Suprapubic skin (tissue), 4 donors: ENCODE results near the gene UBTD2. TPM values are rescaled to one million over a fixed set of nuclear protein-coding genes. Genes with fewer than 3 reads are reported as not detected.

Experiments used
- DNase-seq, 2 donors: peaks; one replicate each; pipeline ENCODE4 v3.0.0-alpha.2; 2019; ENCODE audit warnings: low spot score in 2 of 2
- H3K27ac ChIP-seq: fragments of 200-600 bp; sonication (generic); one replicate; pipeline ENCODE4 v1.5.1; 2019
- H3K27me3 ChIP-seq: fragments of 200-600 bp; sonication (generic); one replicate; pipeline ENCODE4 v1.5.1; 2019
- H3K36me3 ChIP-seq: fragments of 200-600 bp; sonication (generic); one replicate; pipeline ENCODE4 v1.5.1; 2019
- H3K4me1 ChIP-seq: fragments of 200-600 bp; sonication (generic); one replicate; pipeline ENCODE4 v1.5.1; 2019
- H3K4me3 ChIP-seq: fragments of 200-600 bp; sonication (generic); one replicate; pipeline ENCODE4 v1.5.1; 2019; ENCODE audit warnings: mild to moderate bottlenecking
- H3K9me3 ChIP-seq: fragments of 200-600 bp; sonication (generic); one replicate; pipeline ENCODE4 v1.5.1; 2019
- EP300 ChIP-seq: sonication (generic); formaldehyde crosslinking; IDR thresholded peaks from one replicate; pipeline ENCODE4 v1.6.1; 2017; ENCODE audit warnings: antibody characterized with exemption
- POLR2A ChIP-seq, 2 donors: fragments of 450-650 bp; IDR thresholded peaks; one replicate each; pipeline ENCODE4 v1.6.1; 2017; ENCODE audit warnings: antibody characterized with exemption in 2 of 2, mild to moderate bottlenecking in 2 of 2, moderate library complexity in 2 of 2
- POLR2AphosphoS5 ChIP-seq, 3 donors: sonication (generic); formaldehyde crosslinking; IDR thresholded peaks; one replicate each; pipeline ENCODE4 v1.6.1; 2017; ENCODE audit warnings: antibody characterized with exemption in 3 of 3
- WGBS: methylation state at CpG from one replicate; pipeline ENCODE4 v1.1.5; 2018; 5-methylcytosine and 5-hydroxymethylcytosine counted together
- total RNA-seq, 4 donors: library from RNA; depleted of rRNA; stranded (reverse); fragments of >200 nt; gene quantifications; one replicate each; pipeline ENCODE4 v1.1.0, GENCODE V29; 2016
- TF ChIP-seq, protein P1 (sequence below), 2 donors: fragments of 200-600 bp in 1 of 2; fragments of 450-650 bp in 1 of 2; sonication (generic) in 1 of 2; IDR thresholded peaks; one replicate each; pipeline ENCODE4 v1.5.1; 2016 to 2019; ENCODE audit warnings: antibody characterized with exemption in 2 of 2, mild to moderate bottlenecking in 1 of 2, moderate library complexity in 1 of 2

UBTD2 gene
- total RNA-seq, 4 donors from 2014 or later: 7.0 to 14.6 (median 12.8) TPM

GRCh38 chr5:172281346-172281745, 2.2 kb downstream of the UBTD2 start:
- no peak for DNase-seq
- H3K4me3 ChIP-seq: peak overlapping the region; percentile 67

DNA sequence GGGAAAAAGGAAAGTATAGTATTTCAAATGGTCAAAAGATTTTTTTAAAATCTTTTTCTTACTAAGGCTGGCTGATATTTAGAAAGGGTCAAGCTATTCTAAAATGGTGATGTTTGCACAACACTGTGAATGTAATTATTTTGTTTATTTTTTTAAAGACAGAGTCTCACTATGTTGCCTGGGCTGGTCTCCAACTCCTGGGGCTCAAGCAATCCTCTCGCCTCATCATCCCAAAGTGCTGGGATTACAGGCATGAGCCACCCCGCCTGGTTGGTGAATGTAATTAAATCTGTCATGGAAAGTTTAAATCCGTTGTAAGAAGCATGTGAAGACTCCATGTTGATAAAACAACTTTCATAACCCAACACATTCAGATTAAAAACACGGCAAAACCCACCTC, 2.6 kb downstream of the UBTD2 start:
- no peak for DNase-seq
- Histone ChIP-seq H3K4me1 (peaks cover 37% of the 10 kb centered on the region), H3K27me3 (no peaks in the 10 kb centered on the region), H3K36me3 (no peaks in the 10 kb centered on the region), H3K4me3 (no peak overlapping the region), H3K9me3 (no peaks in the 10 kb centered on the region), H3K27ac (no peak overlapping the region)
- no peak for TF ChIP-seq POLR2A (IDR thresholded peaks at IDR 0.05)
- 36% methylated on average over 4 of the region's 4 CpGs for WGBS

More at GRCh38 chr5:172281346-172281745, 2.2 kb downstream of the UBTD2 start:
- 61% methylated on average over 6 of the region's 6 CpGs for WGBS
- Histone ChIP-seq H3K36me3 (no peaks in the 10 kb centered on the region), H3K27me3 (no peaks in the 10 kb centered on the region), H3K9me3 (no peaks in the 10 kb centered on the region), H3K27ac (no peak overlapping the region), H3K4me1 (peaks cover 36% of the 10 kb centered on the region)
- TF ChIP-seq, protein P1, sequence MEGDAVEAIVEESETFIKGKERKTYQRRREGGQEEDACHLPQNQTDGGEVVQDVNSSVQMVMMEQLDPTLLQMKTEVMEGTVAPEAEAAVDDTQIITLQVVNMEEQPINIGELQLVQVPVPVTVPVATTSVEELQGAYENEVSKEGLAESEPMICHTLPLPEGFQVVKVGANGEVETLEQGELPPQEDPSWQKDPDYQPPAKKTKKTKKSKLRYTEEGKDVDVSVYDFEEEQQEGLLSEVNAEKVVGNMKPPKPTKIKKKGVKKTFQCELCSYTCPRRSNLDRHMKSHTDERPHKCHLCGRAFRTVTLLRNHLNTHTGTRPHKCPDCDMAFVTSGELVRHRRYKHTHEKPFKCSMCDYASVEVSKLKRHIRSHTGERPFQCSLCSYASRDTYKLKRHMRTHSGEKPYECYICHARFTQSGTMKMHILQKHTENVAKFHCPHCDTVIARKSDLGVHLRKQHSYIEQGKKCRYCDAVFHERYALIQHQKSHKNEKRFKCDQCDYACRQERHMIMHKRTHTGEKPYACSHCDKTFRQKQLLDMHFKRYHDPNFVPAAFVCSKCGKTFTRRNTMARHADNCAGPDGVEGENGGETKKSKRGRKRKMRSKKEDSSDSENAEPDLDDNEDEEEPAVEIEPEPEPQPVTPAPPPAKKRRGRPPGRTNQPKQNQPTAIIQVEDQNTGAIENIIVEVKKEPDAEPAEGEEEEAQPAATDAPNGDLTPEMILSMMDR (IDR thresholded peaks at IDR 0.05): no peak
- TF ChIP-seq POLR2A (IDR thresholded peaks at IDR 0.05) (no peak), POLR2AphosphoS5 (IDR thresholded peaks at IDR 0.05) (no peak), EP300 (no peak)

- Histone ChIP-seq H3K27ac (no peak overlapping the region), H3K36me3 (no peaks in the 10 kb centered on the region), H3K4me3 (no peak overlapping the region), H3K27me3 (no peaks in the 10 kb centered on the region), H3K9me3 (no peaks in the 10 kb centered on the region), H3K4me1 (peaks cover 43% of the 10 kb centered on the region)
- WGBS: 89% methylated on average over 5 of the region's 5 CpGs
- no peak for DNase-seq
- TF ChIP-seq EP300 (no peak), POLR2AphosphoS5 (IDR thresholded peaks at IDR 0.05) (no peak), POLR2A (IDR thresholded peaks at IDR 0.05) (no peak)
- TF ChIP-seq, protein P1 (IDR thresholded peaks at IDR 0.05): no peak
Measured at GRCh38 chr5:172280317-172280716, 3.2 kb downstream of the UBTD2 start.

DNA sequence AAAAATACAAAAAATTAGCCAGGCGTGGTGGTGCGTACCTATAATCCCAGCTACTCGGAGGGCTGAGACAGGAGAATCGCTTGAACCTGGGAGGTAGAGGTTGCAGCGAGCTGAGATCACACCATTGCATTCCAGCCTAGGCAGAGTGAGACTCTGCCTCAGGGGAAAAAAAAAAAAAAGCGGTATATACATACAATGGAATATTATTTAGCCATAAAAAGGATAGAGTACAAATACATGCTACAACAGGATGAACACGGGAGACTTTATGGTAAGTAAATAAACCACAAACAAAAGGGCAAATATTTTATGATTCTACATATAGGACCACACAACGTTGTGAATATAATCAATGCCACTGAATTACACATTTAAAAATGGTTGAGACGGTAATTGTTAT, 5.2 kb downstream of the UBTD2 start:
- no peak overlapping the region for H3K4me3 ChIP-seq
- no peaks in the 10 kb centered on the region for H3K36me3 ChIP-seq
- DNase-seq: no peak
- no peaks in the 10 kb centered on the region for H3K27me3 ChIP-seq
- H3K27ac ChIP-seq: no peak overlapping the region
- TF ChIP-seq POLR2AphosphoS5 (IDR thresholded peaks at IDR 0.05) (no peak), EP300 (no peak), POLR2A (IDR thresholded peaks at IDR 0.05) (no peak)
- TF ChIP-seq, protein P1 (IDR thresholded peaks at IDR 0.05): no peak
- peaks cover 35% of the 10 kb centered on the region for H3K4me1 ChIP-seq
- 96% methylated on average over 9 of the region's 9 CpGs for WGBS
- H3K9me3 ChIP-seq: no peaks in the 10 kb centered on the region

DNA sequence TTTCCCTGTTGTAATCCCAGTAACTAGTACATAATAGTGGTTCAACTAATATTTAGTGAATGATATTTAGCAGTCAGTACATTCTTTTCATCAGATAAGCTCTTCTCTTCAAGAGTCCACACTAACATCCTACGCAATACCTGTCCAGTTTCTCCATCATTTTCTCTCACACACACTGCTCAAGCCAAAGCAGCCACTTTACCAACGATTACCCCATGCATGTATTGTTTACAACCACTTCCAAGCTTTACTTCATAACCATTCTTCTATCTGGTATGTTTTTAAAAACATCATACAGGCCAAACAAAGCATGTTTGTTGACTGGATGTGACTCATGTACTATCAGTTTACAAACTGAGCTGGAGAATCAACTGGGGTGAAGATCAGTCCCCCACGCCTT, 7.3 kb downstream of the UBTD2 start:
- Histone ChIP-seq H3K27ac (no peak overlapping the region), H3K27me3 (no peaks in the 10 kb centered on the region), H3K4me3 (no peak overlapping the region), H3K9me3 (no peaks in the 10 kb centered on the region), H3K36me3 (no peaks in the 10 kb centered on the region), H3K4me1 (peaks cover 16% of the 10 kb centered on the region)
- TF ChIP-seq, protein P1 (IDR thresholded peaks at IDR 0.05): no peak
- no peak for TF ChIP-seq POLR2AphosphoS5 (IDR thresholded peaks at IDR 0.05)
- no peak for TF ChIP-seq EP300
- TF ChIP-seq POLR2A (IDR thresholded peaks at IDR 0.05): no peak
- DNase-seq: no peak
- 87% methylated on average over 3 of the region's 3 CpGs for WGBS
